Epithelial cell of proximal tubule (primary cell): Measurements from ENCODE around the gene IP6K3. TPM values are rescaled to one million over a fixed set of nuclear protein-coding genes. Genes with fewer than 3 reads are reported as not detected.

Experiments used
- DNase-seq: peaks from one replicate; pipeline ENCODE4 v3.0.0-alpha.2; 2011; ENCODE audit warnings: low read depth
- H3K4me3 ChIP-seq: 2 replicates; pipeline ENCODE4 v1.5.1; 2011; ENCODE audit warnings: low read depth, mild to moderate bottlenecking, low read length
- CTCF ChIP-seq: conservative IDR thresholded peaks from 2 replicates; pipeline ENCODE4 v1.5.1; 2012; ENCODE audit warnings: low read depth, mild to moderate bottlenecking, low read length
- total RNA-seq: library from RNA; depleted of rRNA; stranded (reverse); fragments of >200 nt; gene quantifications from 2 replicates; pipeline ENCODE4 v1.2.3, GENCODE V29; 2015

IP6K3 gene
- total RNA-seq, 1 donor from 2014 or later = 0.40 TPM

GRCh38 chr6:33766921-33767907 lies 20.5 kb upstream of the IP6K3 start:
- no peak for DNase-seq
- no peak for TF ChIP-seq CTCF
- H3K4me3 ChIP-seq = no peak overlapping the region

- TF ChIP-seq CTCF = no peak
- H3K4me3 ChIP-seq = no peak overlapping the region
- DNase-seq = no peak
Observed at GRCh38 chr6:33765368-33765767, 18.7 kb upstream of the IP6K3 start.

- TF ChIP-seq CTCF = no peak
- H3K4me3 ChIP-seq = no peak overlapping the region
- no peak for DNase-seq
Observed at GRCh38 chr6:33764036-33764435, 17.3 kb upstream of the IP6K3 start.

- no peak for DNase-seq
- no peak for TF ChIP-seq CTCF
Observed at GRCh38 chr6:33763483-33763882, 16.8 kb upstream of the IP6K3 start.

GRCh38 chr6:33762713-33763112 lies 16.0 kb upstream of the IP6K3 start:
- no peak for TF ChIP-seq CTCF
- no peak overlapping the region for H3K4me3 ChIP-seq

More at GRCh38 chr6:33763483-33763882, 16.8 kb upstream of the IP6K3 start:
- H3K4me3 ChIP-seq = no peak overlapping the region

GRCh38 chr6:33761922-33762629 lies 15.4 kb upstream of the IP6K3 start:
- DNase-seq = no peak
- H3K4me3 ChIP-seq = no peak overlapping the region
- TF ChIP-seq CTCF = peak; percentile 89

More at GRCh38 chr6:33762713-33763112, 16.0 kb upstream of the IP6K3 start:
- DNase-seq = no peak
